Activated CD4-positive, alpha-beta T cell treated with anti-CD3 and anti-CD28 coated beads, Interleukin-2, amount 10 ng/mL, durations not matched to agents 7 days and 5 days (primary cell): Measurements from ENCODE around the gene SLC45A3. TPM values are rescaled to one million over a fixed set of nuclear protein-coding genes. Genes with fewer than 3 reads are reported as not detected.

Experiments used
- CTCF ChIA-PET: fragments of 350-600 bp; sonication (Branson Sonifier 250); formaldehyde crosslinking; loops from one replicate; lab custom pipeline; 2021; ENCODE audit warnings: antibody characterized with exemption; lab: Charles Lee
- POLR2A ChIA-PET: fragments of 350-600 bp; sonication (Branson Sonifier 250); formaldehyde crosslinking; loops from one replicate; lab custom pipeline; 2021; ENCODE audit warnings: antibody characterized with exemption; lab: Charles Lee
- DNase-seq: peaks from one replicate; pipeline ENCODE4 v3.0.0-alpha.2; 2020
- H3K27ac Mint-ChIP-seq: one replicate; pipeline ENCODE4 v1.8.0; 2021; ENCODE audit warnings: mild to moderate bottlenecking, moderate library complexity, mixed read lengths
- H3K27me3 Mint-ChIP-seq: one replicate; pipeline ENCODE4 v1.8.0; 2021; ENCODE audit warnings: mixed read lengths
- H3K36me3 Mint-ChIP-seq: one replicate; pipeline ENCODE4 v1.8.0; 2021; ENCODE audit warnings: low read depth, mixed read lengths
- H3K4me1 Mint-ChIP-seq: one replicate; pipeline ENCODE4 v1.8.0; 2021; ENCODE audit warnings: mixed read lengths
- H3K4me3 Mint-ChIP-seq: one replicate; pipeline ENCODE4 v1.8.0; 2021; ENCODE audit warnings: mild to moderate bottlenecking, moderate library complexity, mixed read lengths
- H3K9me3 Mint-ChIP-seq: one replicate; pipeline ENCODE4 v1.8.0; 2021; ENCODE audit warnings: mixed read lengths
- total RNA-seq, 2 experiments: library from RNA; stranded (reverse); gene quantifications; one replicate each; pipeline ENCODE4 v1.2.3, GENCODE V29; 2021

The SLC45A3 gene
- total RNA-seq, 2 experiments from 2014 or later = 0.08 TPM; not detected in 1

DNA sequence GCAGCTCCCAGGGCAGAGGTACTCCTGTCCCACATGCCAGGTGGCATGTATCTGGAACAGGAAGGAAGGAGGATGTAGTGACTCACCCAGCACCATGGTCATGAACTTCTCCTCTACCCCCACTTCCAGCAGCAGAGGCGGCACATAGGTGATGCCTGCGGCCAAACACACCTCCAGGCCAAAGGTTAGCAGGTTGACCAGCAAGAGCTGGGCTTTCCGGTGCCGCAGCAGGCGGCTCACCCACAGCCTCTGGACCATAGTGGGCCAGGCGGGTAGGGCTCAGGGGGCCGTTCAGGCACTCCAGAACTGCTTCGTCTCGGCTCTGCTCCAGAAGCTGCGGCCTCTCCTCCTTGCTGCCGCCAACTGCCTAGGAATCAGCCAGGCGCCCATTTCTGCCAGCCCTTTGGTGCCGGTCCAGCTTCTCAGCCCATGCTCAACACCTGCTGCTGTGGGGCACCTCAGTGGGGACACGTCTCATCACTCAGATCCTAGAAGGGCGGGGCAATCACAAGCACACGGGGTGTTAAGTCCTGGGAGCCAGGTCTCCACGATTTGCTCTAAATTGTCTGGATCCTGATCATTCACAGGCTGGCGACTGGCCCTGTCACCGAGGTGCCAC is 15.8 kb downstream of the SLC45A3 start:
- Mint-ChIP-seq H3K4me1 (peaks cover 2% of the 10 kb centered on the region), H3K4me3 (no peak overlapping the region), H3K36me3 (no peaks in the 10 kb centered on the region), H3K27ac (no peak overlapping the region), H3K9me3 (no peaks in the 10 kb centered on the region), H3K27me3 (peaks cover 5% of the 10 kb centered on the region)
- ChIA-PET CTCF (interaction anchor here (0.6 to 1.4 kb wide), 3 partner anchors 15 to 81 kb away, joined by 3 to 5 read pairs (median 4); partner anchors contain the start of gene SLC45A3), POLR2A (no interaction called here)
- DNase-seq = no peak

DNA sequence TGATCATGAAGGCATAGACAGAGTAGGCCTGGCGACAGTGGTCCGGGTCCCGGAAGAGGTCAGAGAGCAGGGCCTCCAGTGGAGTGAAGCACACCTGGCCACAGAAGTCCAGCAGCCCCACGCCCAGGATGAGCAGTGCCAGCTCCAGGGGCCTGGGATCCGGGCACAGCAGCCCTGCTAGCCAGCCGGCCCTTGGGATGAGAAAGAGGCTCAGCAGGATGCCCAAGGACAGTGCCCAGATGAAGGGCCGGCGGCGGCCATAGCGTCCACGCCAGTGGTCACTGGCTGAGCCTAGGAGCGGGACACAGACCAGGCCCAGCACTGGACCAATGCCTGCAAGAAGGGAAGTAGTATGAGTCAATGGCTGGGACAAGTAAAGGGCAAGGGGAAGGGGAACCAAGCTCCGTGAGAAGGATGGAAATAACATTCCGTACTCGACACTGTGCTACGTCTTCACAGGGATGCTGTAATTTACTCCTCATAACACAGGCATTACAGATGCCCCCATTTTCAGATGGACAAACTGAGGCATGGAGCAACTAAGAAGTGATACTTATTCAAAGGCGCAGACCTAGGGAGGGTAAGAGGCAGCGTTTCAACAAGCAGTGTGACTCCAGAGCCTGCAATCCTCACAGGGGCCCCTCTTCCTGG is 16.9 kb downstream of the SLC45A3 start:
- peaks cover 4% of the 10 kb centered on the region for H3K27me3 Mint-ChIP-seq
- H3K4me3 Mint-ChIP-seq = no peak overlapping the region
- no peak overlapping the region for H3K27ac Mint-ChIP-seq
- DNase-seq = no peak
- CTCF ChIA-PET = interaction anchor here (1.0 to 10.2 kb wide), 3 partner anchors 46 to 83 kb away, joined by 3 to 185 read pairs (median 3); no protein-coding TSS in a partner anchor
- H3K4me1 Mint-ChIP-seq = peaks cover 2% of the 10 kb centered on the region
- H3K9me3 Mint-ChIP-seq = no peaks in the 10 kb centered on the region
- POLR2A ChIA-PET = no interaction called here
- H3K36me3 Mint-ChIP-seq = no peaks in the 10 kb centered on the region

DNA sequence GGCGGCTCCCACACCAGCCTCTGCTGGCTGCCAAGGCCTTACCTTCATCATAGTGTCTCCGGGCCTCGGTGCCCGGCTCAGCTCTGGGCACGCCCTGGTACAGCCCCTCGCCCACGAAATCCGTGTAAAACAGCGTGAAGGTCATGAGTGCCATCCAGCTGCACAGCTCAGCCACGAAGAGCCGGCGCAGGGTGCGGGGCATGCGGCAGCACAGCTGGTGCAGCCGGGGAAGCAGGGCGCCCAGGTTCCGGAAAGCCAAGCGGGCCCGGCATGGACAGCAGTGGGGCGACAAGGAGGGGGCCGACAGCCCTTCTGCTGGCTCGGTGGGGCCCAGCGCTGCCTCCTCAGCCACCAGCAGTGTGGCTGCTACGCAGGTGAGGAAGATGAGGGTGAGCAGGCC is 17.5 kb downstream of the SLC45A3 start:
- POLR2A ChIA-PET = no interaction called here
- no peak overlapping the region for H3K4me3 Mint-ChIP-seq
- H3K4me1 Mint-ChIP-seq = peaks cover 2% of the 10 kb centered on the region
- no peaks in the 10 kb centered on the region for H3K36me3 Mint-ChIP-seq
- H3K9me3 Mint-ChIP-seq = no peaks in the 10 kb centered on the region
- CTCF ChIA-PET = interaction anchor here (1.3 to 10.2 kb wide), 2 partner anchors 71 to 83 kb away, joined by 3 to 185 read pairs; no protein-coding TSS in a partner anchor
- DNase-seq = no peak
- no peaks in the 10 kb centered on the region for H3K27me3 Mint-ChIP-seq
- no peak overlapping the region for H3K27ac Mint-ChIP-seq

DNA sequence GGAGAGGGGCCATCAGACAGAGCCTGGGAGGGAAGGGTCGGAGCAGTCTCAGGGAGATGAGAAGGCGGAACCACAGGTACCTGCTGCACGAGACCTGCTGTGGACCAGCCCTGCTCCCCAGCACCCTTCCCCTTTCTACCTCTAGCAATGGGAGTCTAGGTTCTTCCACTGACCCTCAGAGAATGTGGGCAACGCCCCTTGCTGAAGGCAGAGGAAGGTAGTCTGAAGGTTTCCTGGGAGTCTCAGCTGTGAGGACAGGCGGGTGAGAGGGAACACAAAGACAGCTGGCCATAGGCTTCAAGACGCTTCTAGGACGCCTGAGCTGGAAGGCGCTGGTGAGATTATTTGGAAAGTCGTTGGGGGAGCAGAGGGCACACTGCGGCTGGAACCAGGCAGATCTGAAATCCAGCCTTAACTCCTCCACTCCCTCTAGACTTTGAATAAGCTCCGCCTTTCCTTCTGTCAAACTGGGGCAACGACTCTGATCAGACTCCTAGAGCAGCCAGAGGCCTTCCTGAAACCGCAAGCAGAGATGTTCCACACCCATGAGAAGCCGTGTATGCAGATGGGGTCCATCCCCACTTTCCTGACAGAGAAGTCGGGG is 18.1 kb downstream of the SLC45A3 start:
- Mint-ChIP-seq H3K27me3 (peaks cover 4% of the 10 kb centered on the region), H3K4me3 (no peak overlapping the region), H3K4me1 (peaks cover 2% of the 10 kb centered on the region), H3K9me3 (no peaks in the 10 kb centered on the region), H3K27ac (no peak overlapping the region), H3K36me3 (no peaks in the 10 kb centered on the region)
- CTCF ChIA-PET = interaction anchor here (0.5 to 10.2 kb wide), 6 partner anchors 7 to 255 kb away, joined by 3 to 185 read pairs (median 4); no protein-coding TSS in a partner anchor
- DNase-seq = no peak
- POLR2A ChIA-PET = no interaction called here

DNA sequence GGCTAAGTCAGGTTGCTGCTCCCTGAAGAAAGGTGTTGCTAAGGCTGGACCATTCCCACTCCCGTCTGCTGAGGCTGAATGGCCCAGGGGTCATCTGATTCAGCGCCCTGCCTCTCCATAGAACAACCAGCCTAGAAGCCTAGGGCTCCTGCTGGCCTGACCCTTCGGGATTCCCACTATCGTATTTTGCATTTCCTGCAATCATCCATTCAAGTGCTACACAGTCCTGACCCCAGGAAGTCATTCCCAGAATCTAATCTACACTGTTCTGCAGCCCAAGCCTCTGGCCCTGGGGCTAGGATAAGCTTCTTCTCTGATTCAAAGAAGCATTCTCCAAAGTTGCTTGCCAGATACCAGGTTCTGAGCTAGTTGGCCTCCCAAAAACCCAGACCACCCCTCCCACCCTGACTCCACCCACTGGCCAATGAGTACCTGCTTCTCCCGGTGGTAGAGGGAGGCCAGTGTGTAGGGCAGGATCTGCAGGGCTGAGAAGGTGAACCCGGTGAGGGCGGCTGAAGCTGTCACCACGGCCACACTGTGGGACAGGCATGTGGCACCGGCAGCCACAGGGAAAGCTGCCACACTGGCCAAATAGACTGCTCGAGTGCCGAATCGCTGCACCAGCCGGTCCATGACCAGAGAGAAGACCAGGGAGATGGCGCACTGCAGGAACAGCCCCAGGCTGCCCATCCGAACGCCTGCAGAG is 18.7 kb downstream of the SLC45A3 start:
- ChIA-PET CTCF (interaction anchor here (0.5 to 10.2 kb wide), 5 partner anchors 8 to 256 kb away, joined by 3 to 185 read pairs (median 4); no protein-coding TSS in a partner anchor), POLR2A (no interaction called here)
- H3K4me3 Mint-ChIP-seq = no peak overlapping the region
- H3K27me3 Mint-ChIP-seq = peaks cover 4% of the 10 kb centered on the region
- H3K27ac Mint-ChIP-seq = no peak overlapping the region
- H3K9me3 Mint-ChIP-seq = no peaks in the 10 kb centered on the region
- DNase-seq = no peak
- peaks cover 2% of the 10 kb centered on the region for H3K4me1 Mint-ChIP-seq
- H3K36me3 Mint-ChIP-seq = no peaks in the 10 kb centered on the region

DNA sequence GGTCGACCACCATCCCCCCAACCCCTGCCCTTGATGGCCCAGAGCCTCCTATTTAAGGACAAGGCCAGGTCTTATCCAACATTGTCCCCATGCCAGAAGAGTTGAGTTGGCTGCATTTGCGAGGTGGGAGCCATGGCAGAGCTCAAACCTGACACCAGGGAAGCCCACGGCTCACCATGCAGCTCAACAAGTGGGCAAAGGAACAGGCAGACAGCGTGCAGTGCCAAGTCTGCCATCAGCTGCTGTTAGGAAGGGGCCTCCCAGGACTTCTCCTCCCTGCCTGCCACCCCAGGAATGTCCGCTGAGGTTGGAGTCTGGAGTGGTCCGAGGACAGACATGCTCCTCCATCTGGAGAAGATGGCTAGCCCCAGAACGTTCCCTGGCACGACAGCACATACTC is 19.9 kb downstream of the SLC45A3 start:
- H3K36me3 Mint-ChIP-seq = no peaks in the 10 kb centered on the region
- ChIA-PET CTCF (interaction anchor here (0.8 to 10.2 kb wide), 12 partner anchors 9 to 318 kb away, joined by 3 to 185 read pairs (median 26); partner anchors contain the start of gene ELK4), POLR2A (no interaction called here)
- H3K4me1 Mint-ChIP-seq = peaks cover 2% of the 10 kb centered on the region
- peaks cover 7% of the 10 kb centered on the region for H3K27me3 Mint-ChIP-seq
- no peak overlapping the region for H3K4me3 Mint-ChIP-seq
- no peak overlapping the region for H3K27ac Mint-ChIP-seq
- DNase-seq = no peak
- H3K9me3 Mint-ChIP-seq = no peaks in the 10 kb centered on the region

DNA sequence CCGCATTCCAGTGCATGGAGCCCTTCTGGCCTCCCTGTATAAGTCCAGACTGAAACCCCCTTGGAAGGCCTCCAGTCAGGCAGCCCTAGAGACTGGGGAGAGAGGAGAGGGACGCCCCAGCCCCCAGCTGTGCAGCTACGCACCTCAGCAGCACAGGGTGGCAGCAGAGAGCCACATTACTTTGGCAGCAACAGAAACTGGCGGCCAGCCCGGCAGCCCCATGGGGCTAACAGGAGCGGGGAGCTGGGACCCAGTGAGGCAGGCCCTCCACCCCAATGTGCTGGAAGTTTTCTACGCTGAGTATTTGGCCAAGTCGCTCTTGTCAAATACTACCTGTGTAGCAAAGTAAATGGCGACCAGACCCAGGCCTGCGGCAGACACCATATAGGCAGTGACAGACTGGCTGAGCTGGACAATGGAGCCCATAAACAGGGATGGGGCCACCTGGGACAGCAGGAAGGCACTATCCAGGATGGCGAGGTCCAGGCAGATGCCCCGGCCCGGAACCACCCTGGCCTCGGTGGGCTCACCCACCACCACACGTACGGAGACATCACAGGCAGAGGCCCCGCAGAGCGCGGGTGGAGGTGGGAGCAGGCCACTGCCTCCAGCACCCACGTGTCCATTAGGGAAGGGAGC is 21.2 kb downstream of the SLC45A3 start:
- ChIA-PET POLR2A (no interaction called here), CTCF (interaction anchor here (0.6 to 10.2 kb wide), 43 partner anchors 11 to 1286 kb away, joined by 3 to 185 read pairs (median 5); partner anchors contain the start of genes ELK4, PM20D1 and SLC45A3)
- Mint-ChIP-seq H3K27ac (no peak overlapping the region), H3K36me3 (no peaks in the 10 kb centered on the region), H3K27me3 (peaks cover 8% of the 10 kb centered on the region), H3K4me1 (no peaks in the 10 kb centered on the region), H3K4me3 (no peak overlapping the region), H3K9me3 (no peaks in the 10 kb centered on the region)
- peak; percentile 81 for DNase-seq

DNA sequence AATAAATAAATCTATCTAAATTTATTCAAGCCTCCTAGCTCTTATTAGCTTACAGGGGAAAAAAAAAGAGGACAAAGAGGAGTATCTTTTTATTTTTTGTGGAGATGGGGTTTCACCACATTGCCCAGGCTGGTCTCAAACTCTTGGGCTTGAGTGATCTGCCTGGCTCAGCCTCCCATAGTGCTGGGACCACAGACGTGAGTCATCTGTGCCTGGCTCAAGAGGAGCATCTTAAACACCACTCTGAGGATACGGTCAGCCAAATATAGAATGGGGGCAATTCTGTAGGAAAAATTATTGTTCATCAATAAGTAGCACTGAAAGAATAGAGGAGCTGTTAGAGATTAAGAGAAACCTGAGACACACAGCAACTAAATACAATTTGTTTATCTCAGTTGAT is 24.1 kb downstream of the SLC45A3 start:
- no peak overlapping the region for H3K27ac Mint-ChIP-seq
- POLR2A ChIA-PET = no interaction called here
- H3K27me3 Mint-ChIP-seq = peaks cover 8% of the 10 kb centered on the region

DNA sequence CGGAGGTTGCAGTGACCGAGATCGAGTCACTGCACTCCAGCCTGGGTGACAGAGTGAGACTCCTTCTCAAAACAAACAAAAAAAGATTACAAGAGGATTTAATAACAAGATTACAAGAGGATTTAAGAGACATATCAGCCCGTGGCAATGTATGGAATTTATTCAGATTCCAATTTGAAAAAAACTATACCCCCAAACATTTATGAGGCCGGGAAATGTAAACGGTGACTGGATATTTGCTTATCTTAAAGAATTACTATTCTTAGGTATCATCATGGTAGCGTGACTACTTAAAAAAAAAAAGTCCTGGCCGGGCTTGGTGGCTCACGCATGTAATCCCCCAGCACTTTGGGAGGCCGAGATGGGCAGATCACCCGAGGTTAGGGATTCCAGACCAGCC is 27.3 kb downstream of the SLC45A3 start:
- ChIA-PET POLR2A (no interaction called here), CTCF (interaction anchor here (10.2 kb wide), 1 partner anchor 61 kb away, joined by 185 read pairs; no protein-coding TSS in a partner anchor)
- Mint-ChIP-seq H3K27me3 (peaks cover 12% of the 10 kb centered on the region), H3K36me3 (no peaks in the 10 kb centered on the region), H3K4me1 (no peaks in the 10 kb centered on the region), H3K9me3 (no peaks in the 10 kb centered on the region), H3K27ac (no peak overlapping the region), H3K4me3 (no peak overlapping the region)
- no peak for DNase-seq

More for the DNA sequence above, 24.1 kb downstream of the SLC45A3 start:
- Mint-ChIP-seq H3K4me1 (no peaks in the 10 kb centered on the region), H3K36me3 (no peaks in the 10 kb centered on the region), H3K9me3 (no peaks in the 10 kb centered on the region), H3K4me3 (no peak overlapping the region)
- DNase-seq = no peak
- CTCF ChIA-PET = interaction anchor here (0.7 to 10.2 kb wide), 8 partner anchors 9 to 321 kb away, joined by 3 to 185 read pairs (median 32); partner anchors contain the start of gene ELK4

DNA sequence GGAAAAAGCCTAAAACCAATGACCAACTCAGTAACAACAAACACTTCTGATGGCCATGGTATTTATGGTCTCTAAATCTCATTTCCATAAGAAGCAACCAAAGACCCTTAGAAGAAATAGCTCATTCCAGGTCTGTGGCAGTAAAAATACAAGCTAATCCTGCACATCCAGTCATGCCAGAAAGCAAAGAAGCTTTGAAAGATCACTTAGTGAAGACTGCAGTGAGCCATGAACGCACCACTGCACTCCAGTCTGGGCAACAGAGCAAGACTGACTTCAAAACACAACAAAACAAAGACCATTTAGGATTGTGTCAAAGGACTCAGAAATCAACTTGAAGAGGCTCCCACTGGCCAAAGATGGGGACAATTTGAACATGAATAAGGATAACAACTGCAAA is 30.1 kb downstream of the SLC45A3 start:
- H3K4me3 Mint-ChIP-seq = no peak overlapping the region
- H3K27me3 Mint-ChIP-seq = peaks cover 4% of the 10 kb centered on the region

DNA sequence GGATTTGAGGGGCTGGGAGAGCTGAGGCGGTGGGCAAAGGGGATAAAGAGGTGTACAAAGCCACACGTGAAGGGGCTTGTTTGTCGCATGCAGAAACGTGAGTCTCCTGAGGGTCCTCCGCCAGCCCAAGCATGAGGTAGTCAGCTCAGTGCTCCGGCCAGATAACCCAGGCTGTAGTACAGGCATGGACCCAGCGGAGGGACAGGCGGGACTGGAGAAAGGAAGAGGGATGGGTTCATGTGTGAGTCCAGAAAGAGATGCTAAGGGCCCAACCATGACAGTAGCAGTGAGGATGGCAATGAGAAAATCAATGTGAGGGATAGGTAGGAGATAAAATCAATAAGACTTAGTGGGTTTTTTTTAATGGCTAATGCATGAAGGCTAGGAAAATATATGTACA is 34.8 kb downstream of the SLC45A3 start:
- no peaks in the 10 kb centered on the region for H3K4me1 Mint-ChIP-seq
- H3K4me3 Mint-ChIP-seq = no peak overlapping the region
- no peaks in the 10 kb centered on the region for H3K36me3 Mint-ChIP-seq
- DNase-seq = no peak
- H3K9me3 Mint-ChIP-seq = no peaks in the 10 kb centered on the region
- peaks cover 3% of the 10 kb centered on the region for H3K27me3 Mint-ChIP-seq
- no peak overlapping the region for H3K27ac Mint-ChIP-seq
- POLR2A ChIA-PET = no interaction called here
- CTCF ChIA-PET = interaction anchor here (1.1 to 7.6 kb wide), 3 partner anchors 12 to 54 kb away, joined by 3 to 60 read pairs (median 15); no protein-coding TSS in a partner anchor

More for the DNA sequence above, 30.1 kb downstream of the SLC45A3 start:
- Mint-ChIP-seq H3K36me3 (no peaks in the 10 kb centered on the region), H3K9me3 (no peaks in the 10 kb centered on the region), H3K4me1 (no peaks in the 10 kb centered on the region), H3K27ac (no peak overlapping the region)
- ChIA-PET POLR2A (no interaction called here), CTCF (interaction anchor here (2.1 to 7.6 kb wide), 2 partner anchors 7 to 58 kb away, joined by 14 to 60 read pairs; no protein-coding TSS in a partner anchor)
- no peak for DNase-seq
